GM12891 (cell line): ENCODE results near the gene CCND2.

ENCODE experiments used
- POLR2A ChIP-seq: IDR thresholded peaks from 2 replicates; pipeline ENCODE4 v1.6.1; 2011; ENCODE audit warnings: low read depth, low read length, control low read depth
- POLR2AphosphoS5 ChIP-seq: IDR thresholded peaks from 2 replicates; pipeline ENCODE4 v1.6.1; 2011; ENCODE audit warnings: low read depth, low read length, control low read depth
- SPI1 ChIP-seq: IDR thresholded peaks from 2 replicates; pipeline ENCODE4 v1.6.1; 2011; ENCODE audit warnings: low read depth, low read length, control low read depth
- TAF1 ChIP-seq: IDR thresholded peaks from 2 replicates; pipeline ENCODE4 v1.6.1; 2011; ENCODE audit warnings: low read depth, low read length, control low read depth

DNA sequence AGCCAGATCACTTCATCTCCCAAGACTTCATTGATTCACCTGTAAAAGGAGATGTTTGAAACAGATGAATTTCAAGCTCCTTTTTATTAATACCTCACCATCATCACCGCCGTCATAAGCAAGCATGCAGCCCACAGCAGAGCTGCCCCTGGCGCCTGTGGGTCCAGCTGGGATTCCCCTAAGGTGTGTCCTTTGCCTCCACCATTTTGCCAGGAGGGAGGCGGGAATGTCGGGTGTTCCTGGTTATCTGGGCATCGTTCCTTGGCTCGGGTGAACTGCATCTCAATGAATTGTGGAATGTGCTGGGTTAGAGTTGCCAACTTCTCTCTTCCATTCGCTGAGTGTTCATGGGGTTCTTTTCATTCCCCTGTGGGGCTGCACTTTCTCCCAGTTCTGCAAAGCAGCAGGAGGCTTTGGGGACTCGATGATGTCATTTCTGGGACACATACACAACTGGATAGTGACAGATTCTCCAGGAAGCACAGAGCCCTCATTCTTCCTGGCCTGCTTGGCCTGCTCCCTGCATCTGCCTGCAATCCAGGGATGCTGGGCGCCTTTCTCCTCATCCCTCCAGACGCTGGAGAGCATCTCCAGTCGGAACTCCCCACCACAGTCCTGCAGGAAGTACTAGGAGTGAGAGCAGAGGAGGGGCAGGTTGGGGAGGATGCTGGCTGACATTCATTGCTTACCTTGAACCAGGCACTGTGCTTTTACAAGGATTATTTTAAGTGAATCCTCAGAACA is 10.1 kb downstream of the CCND2 start:
- TF ChIP-seq SPI1 = no peak
- no peak for TF ChIP-seq POLR2AphosphoS5
- TF ChIP-seq POLR2A = no peak
- no peak for TF ChIP-seq TAF1
